GM18502 (cell line): Measurements from ENCODE around the gene HAPSTR1.

ENCODE experiments used
- ATAC-seq: cut with Tn5 transposase; IDR thresholded peaks from one replicate; pipeline ENCODE4 v1.9.1; 2021; ENCODE audit warnings: mild to moderate bottlenecking; ENCODE audit not compliant: unreplicated experiment, poor library complexity

HAPSTR1 gene

GRCh38 chr16:9118170-9118569 is 26.7 kb downstream of the HAPSTR1 start:
- no peak for ATAC-seq

GRCh38 chr16:9119795-9120194 is 28.4 kb downstream of the HAPSTR1 start:
- no peak for ATAC-seq

- no peak for ATAC-seq
These were observed 30.9 kb downstream of the HAPSTR1 start for GRCh38 chr16:9122342-9122741.

- no peak for ATAC-seq
These were observed 31.5 kb downstream of the HAPSTR1 start for GRCh38 chr16:9122969-9123368.

- ATAC-seq, result no peak
These were observed 32.0 kb downstream of the HAPSTR1 start for GRCh38 chr16:9123401-9123800.

GRCh38 chr16:9123871-9124270 is 32.4 kb downstream of the HAPSTR1 start:
- no peak for ATAC-seq

- no peak for ATAC-seq
These were observed 33.0 kb downstream of the HAPSTR1 start for GRCh38 chr16:9124444-9124843.

GRCh38 chr16:9124908-9125584 is 33.6 kb downstream of the HAPSTR1 start:
- no peak for ATAC-seq

GRCh38 chr16:9125658-9126505 is 34.4 kb downstream of the HAPSTR1 start:
- ATAC-seq, result no peak

GRCh38 chr16:9126609-9127008 is 35.2 kb downstream of the HAPSTR1 start:
- no peak for ATAC-seq

- no peak for ATAC-seq
These were observed 37.2 kb downstream of the HAPSTR1 start for GRCh38 chr16:9128346-9129342.

- no peak for ATAC-seq
These were observed 42.9 kb downstream of the HAPSTR1 start for GRCh38 chr16:9134306-9134705.

GRCh38 chr16:9134739-9135138 is 43.3 kb downstream of the HAPSTR1 start:
- ATAC-seq, result peak; percentile 53

- peak; percentile 62 for ATAC-seq
These were observed 44.4 kb downstream of the HAPSTR1 start for GRCh38 chr16:9135797-9136196.

- ATAC-seq, result no peak
These were observed 45.2 kb downstream of the HAPSTR1 start for GRCh38 chr16:9136596-9136995.

- no peak for ATAC-seq
These were observed 46.7 kb downstream of the HAPSTR1 start for GRCh38 chr16:9138021-9138680.

- no peak for ATAC-seq
These were observed 47.5 kb downstream of the HAPSTR1 start for GRCh38 chr16:9138731-9139501.

- peak; percentile 59 for ATAC-seq
These were observed 48.5 kb downstream of the HAPSTR1 start for GRCh38 chr16:9139965-9140364.
